ENCODE measurements around the gene AGPAT4. TPM values are rescaled to one million over a fixed set of nuclear protein-coding genes. Genes with fewer than 3 reads are reported as not detected.
"Not testable (repeated sequence)": the region's sequence is repeated elsewhere in the genome, so short reads cannot be mapped to it uniquely, and the experiment has no call there.

Gene AGPAT4
- total RNA-seq, 1 donor from 2014 or later = 6.6 TPM

DNA sequence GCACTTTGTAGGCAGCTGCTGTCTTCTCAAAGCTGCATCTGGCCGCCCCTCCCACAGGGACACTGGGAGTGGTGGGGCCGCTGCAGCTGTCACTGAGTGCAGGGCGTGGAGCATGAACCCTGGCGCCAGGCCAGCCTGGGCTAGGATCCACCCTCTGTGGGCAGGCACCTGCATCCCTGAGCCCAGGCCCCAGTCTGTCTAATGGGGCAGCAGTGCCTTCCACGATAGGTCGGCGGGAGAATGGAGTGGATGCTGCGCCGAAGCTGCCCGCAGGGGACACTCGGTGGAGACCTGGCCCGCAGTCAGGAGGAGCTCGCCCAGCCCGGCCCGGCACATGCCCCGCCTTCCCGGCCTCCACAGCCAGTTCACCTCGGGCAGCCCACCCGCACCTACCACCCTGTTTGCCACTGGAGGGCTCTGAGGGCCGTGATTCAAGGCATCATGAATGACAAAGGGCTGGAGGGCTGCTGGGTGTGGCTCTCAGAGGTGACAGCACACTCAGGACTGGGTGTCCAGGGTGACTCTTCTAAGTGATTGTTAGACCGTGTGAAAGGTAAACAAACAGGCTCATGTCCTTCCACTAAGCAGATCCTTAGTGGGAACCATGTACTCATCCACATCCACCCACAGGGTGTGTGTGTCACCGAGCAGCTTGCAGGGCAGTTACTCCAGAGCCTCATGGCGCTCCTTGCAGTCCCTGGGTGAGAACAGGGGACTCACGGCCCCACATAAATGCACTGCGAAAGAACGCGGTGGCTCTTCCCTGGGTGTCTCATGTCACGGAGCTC, 133.9 kb downstream of the AGPAT4 start:
- peak; percentile 83 for DNase-seq (ENCODE audit: low read depth)

DNA sequence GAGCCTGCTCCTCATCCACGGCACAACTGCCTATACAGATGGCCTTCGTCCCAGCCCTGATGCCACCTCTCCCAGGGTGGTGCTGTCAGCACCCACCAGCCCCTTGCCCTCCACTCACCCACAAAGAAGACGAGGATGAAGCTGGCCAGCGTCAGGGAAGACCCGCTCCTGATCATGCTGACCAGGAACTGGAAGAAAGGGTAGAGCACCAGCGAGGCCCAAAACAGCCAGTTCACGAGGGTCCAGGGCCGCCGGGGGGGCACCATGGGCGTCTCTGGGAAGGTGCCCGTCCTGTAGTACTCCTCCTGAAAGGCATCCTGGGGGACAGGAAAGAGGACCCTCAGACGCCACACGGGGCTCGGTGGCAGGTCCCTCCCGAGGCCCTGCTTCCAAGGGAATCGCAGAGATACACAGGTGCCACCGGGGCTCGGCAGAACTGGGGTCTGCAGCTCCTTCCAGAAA, 134.5 kb downstream of the AGPAT4 start:
- no peak for DNase-seq (ENCODE audit: low read depth)

DNA sequence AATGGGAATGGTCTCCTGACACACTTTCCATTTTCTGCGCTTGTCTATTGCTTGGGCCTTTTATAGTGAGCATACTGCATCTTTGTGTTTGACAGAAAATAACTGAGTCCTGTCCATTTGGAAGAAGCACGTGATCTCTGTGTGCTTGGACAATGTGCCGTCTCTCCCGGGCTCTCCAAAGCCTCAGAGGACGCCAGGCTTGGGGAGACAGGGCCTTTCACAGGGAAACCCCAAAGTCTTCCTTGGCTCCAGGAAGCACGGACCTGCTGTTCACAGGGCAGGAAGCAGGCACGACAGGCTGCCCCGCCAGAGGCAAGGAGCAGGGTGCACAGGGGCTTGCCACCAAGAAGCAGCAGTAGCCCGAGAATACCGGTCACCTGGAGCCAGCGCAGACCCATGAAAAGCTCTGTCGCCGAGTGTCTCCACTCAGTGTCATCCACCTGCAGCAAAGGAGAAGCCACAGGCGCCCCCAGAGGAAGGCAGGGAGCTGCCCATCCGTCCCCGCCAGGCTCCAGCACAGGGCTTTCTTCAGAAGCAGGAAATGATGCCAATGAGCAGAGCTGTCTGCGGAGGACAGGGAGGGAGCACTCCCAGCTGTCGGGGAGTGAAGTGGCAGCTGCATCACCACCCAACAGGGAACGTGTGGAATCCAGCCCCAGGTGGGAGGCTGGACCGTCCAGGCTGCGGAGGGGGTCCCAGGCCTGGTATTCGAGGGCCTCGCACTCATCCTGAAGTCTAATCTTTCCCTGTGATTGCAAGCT, 135.1 kb downstream of the AGPAT4 start:
- DNase-seq (ENCODE audit: low read depth) = no peak

DNA sequence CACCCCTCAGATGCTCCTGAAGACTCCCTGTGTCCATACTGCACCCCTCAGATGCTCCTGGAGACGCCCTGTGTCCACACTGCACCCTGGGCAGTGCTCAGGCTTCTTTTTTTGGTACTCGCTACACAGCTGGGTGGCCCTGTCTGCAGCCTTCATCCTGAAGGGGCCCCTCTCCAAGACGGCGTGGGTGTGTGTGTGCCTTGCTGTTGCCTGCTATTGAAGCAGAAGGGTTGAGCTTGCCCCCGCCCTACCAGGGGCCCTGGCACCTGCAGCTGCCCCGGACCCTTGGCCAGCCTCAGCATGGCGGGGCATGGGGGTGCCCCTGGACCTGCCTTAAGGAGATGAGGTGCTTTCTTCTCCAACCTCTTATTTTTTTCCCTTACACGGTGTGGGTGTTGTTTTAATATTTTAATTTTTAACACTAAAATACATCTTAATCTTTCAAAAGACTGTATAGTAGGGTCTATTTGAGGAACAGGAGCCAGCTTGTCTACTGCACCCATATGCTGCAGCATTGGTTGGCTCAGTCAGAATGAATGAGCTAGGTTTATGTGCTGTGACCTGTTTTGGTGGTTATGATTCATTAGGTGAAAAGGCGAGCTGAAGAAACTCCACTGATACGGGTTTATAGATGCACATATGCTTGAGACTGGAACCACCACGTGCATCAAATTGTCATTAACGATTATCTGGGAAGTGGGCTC, 135.9 kb downstream of the AGPAT4 start:
- DNase-seq (ENCODE audit: low read depth) = no peak

DNA sequence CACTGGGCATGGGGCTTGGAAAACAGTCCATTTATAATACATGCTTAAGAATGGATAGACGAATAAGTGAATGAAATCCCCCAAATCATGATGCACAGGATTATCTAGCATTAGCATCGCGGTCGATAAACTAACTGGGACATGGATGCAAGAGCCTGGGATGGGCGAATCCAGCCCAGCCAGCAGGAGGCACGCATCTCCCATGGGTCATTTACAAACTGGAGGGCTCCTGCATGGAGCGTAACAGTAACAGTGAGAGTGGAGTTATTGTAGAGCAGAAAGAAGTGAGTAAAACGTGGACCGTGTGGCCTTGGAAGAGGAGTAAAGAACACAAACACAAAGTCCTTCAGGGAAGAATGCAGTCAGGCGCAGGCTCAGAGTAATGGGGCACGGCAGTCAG, 136.5 kb downstream of the AGPAT4 start:
- DNase-seq (ENCODE audit: low read depth) = no peak

DNA sequence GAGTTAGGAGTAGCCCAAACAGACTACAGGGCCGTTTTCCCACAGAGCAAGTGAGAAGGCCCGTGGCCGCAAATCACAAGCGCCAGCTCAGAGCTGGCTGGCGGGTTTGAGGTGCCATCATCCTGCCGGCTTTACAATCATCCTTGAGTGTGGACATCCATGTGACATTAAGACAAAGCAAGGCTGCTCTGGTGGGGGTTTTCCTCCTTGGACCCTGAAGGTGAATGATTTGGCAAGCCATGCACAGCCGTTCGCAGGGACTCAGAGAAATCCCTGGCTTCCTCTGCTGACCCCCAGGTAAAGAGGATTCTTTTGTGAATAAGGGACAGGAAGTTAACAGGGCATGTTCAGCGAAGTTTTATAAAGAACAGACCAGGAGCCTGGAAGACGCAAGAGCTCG, 137.2 kb downstream of the AGPAT4 start:
- DNase-seq (ENCODE audit: low read depth) = no peak

DNA sequence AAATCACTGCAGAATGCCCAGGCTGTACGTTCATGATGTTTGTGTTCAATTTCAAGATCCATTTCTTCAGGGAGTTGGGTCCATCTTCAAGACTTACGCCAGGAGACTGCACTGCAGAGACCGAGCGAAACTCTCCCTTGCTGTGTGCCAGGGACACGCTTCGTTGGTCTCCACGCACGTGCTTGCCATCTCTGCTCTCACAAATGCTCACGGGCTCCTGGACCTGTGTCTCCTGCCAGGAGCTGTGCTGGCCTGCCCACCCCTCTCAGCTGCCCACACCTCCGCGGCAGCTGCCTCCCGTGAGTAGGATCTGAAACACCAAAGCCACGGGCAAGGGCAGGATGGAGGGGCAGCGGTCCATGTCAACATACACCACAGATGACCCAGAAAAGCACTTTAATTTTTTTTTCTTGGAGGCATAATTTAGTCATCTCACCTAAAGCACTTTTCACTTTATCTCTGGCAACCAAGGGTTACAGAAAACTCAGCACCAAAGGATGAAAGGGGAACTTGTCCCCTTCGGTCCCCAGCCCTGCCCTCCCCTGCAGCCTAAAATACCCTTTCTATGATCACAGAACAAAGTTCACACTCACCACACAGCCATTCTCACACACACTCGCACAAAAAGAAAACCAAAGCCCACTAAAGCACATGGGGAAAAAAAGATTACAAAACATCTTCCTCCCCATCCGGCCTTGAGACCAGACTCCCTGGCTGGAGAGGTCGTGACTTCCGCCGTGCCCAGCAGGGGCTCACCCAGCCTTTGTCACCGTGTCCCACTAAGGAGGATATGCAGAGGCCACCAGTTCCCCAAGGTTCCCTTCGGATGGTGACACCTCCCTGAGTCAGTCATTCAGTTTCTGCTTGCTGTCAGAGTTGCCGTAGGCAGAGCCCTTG, 137.9 kb downstream of the AGPAT4 start:
- DNase-seq (ENCODE audit: low read depth) = no peak

DNA sequence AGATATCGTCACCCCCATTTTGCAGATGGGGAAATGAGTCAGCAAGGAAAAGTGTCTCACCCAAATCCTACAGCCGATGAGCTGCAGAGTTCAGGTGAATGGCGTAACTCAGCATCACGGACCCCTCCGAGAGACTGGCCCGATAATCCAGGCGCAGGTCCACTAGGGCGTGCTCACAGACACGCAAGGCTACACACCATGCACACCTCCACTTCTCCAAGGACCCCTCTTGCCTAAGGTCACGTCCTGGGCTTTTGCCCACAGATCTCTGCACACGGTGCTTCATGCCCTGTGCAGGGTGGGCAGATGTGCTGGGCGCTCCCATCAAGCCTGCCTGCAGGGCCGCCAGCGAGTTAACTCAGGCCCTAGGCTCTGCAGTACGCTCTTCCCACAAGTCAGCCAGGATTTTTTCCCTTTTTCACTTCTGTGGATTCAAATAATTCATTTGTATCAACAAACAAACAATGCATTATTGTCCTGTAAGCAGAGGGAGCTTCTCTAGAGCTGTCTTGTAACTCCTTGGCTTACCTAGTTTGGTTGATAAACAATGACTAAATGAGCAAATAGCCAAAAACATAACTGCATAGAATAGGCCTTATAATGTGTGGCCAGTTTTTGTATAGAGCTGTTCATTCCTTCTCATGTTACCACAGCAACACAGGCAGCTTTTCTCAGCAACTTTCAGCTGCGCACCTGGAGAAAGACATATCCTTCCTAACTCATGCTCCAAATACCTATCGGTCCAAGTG, 139.1 kb downstream of the AGPAT4 start:
- DNase-seq (ENCODE audit: low read depth) = no peak

DNA sequence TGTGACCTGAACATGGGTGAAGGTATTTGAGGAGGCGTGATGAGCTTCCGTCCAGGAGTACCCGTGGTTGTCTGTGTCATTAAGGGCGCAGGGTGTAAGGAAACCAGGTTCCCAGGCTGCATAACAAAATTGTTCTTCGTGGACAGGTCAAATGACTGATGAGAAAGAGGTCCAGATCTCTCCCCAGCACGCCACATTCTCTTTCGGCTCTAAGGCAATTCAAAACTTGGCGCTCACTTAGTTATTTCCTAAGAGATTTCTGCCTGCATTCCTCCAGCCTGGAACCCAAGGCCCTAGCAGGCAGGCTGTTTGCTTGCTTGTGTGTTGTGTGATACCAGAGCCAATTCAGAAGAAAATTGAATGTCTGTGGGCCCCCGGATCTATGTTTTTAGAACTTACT, 139.9 kb downstream of the AGPAT4 start:
- DNase-seq (ENCODE audit: low read depth) = no peak

DNA sequence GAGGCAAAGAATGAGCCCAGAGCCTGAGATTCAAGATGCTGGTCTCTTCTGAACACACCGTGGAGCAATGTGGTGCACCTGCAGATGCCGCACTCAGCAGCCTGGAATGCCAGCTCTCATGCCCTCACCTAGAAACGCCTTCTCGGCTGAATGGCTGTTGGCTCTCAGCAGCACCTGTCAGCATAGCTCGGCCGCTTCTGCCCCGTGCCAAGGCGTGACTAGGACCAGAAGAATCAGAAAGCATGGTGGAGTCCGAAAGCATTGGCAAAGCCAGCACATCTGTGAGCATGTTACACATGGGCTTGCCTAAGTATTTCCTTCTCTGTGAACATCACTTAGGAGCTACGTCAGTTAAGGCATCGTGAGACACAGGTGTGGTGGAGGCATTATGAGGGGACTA, 141.5 kb downstream of the AGPAT4 start:
- DNase-seq (ENCODE audit: low read depth) = no peak

DNA sequence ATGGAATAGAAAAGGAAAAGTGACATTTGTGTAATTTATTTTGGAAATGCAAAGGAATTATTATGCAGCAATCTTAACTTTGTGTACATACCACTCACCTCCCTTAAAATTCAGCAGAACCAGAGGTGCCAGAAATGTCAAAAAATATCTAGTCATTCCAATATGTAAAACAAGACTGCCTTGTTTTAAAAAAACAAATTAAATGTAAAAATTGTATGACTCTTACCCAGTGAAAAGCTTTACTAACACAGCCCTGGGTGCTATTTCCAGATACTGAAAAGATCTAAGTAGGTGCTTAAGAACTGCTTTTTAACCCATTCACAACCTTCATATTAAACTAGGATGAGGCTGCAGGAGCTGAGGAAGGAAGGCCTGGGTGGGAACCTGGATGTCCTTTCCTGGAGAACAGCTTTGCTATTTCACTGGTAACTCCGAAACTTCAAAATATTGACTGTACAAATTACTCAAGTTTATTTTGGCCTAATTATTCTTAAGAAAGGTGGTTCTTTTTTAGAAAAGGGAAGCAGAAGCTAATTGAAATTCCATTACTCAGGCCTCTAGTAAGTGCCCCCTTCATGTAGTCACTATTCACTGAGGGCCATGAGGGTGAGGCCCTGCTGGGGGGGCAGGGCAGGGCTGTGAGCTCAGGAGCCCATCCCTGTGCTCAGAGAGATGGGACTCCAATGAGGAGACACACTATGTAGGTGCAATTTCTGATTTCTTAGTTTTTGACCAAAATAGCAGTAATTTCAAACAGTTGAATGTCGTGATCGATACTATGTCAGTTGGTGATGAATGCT, 142.7 kb downstream of the AGPAT4 start:
- no peak for DNase-seq (ENCODE audit: low read depth)

DNA sequence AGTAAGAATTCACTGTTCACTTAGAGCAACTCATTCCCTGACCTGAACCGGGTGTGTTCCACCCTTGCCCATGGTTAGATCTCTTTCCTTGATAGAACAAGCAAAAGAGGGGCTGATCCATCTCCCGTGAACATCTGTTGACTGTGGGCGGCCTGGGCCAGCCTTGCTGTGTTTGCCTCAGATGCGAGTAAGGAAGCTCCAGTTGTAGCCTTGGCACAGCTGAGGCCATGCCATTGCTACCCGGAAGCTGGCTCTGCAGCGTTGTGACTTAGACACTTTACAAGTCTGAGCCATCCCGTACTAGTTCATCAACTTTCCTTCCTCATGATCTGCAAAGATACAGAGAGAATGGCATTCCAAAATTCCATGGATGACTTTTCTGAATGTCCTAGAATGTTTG, 143.3 kb downstream of the AGPAT4 start:
- DNase-seq (ENCODE audit: low read depth) = no peak

DNA sequence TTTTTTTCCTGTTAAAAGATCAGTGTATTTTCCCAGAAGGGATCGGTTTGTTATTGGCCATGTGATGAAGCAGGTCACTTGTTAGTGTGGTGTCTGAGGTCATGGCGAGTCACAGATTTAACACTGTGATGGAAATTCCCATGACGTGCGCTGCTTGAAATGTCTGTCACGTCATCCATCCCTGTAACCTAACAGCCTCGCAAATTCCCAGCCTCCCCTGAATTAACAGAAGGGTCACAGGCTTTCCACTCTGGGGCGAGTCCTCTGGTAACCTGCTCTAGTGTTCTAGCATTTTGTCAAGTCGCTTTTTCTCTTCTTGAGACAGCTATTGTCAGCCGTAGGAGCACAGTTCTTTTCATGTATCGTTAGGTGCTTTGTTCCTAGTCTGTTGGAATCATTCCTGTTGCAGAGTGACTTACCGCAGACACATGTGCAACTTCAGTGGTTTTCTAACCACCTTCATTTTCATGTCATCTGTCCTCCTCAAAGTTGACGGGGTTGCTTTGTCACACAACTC, 145.1 kb downstream of the AGPAT4 start:
- DNase-seq (ENCODE audit: low read depth) = peak; percentile 27

DNA sequence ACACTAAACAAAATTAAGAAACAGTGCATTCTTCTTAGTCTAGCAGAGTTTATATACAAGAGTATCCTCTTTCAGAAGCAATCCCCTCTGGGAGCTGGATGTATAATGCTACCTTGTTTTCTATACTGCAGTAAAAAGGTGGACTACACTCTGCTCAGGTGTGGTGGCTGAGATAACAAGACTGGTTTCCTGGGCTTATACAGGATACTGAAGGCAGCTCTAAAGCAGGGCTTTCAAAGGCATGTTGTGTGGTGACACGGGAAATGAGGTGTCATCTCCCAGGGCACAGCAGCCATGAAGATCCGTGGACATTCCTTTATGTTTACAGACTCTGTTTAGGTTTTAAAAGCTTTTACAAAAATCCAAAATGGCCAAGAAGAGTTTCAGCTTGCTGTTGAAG, 145.6 kb downstream of the AGPAT4 start:
- DNase-seq (ENCODE audit: low read depth) = no peak

DNA sequence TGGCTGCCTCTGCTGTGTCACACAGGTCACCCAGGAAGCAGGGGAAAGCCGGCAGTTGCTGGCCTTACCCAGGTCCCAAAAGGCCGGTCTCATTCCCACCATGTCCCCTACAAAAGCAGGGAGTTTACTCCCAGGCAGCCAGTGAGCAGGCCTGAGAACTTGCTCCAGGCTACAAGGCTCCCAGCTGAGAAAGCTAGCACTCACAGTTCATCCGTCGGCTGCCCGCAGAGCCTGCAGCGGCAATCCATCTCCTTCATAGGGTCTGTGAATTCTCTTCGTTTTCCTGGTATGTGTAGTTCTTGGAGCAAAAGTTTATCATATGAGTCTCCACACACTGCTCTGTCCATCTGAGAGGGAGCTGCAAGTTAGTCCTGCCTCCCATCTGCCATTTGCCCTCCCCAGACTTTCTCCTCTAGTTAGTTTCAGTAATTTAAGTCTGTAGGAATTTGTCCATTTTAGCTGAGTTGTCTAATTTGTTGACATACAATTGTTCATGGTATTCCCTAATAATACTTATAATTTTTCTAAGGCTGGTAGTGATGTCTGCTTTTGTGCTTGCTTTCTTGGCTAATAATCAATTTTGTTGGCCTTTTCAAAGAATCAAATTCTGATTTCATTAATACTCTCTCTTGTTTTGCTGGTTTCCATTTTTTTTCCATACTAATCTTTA, 146.7 kb downstream of the AGPAT4 start:
- no peak for DNase-seq (ENCODE audit: low read depth)

DNA sequence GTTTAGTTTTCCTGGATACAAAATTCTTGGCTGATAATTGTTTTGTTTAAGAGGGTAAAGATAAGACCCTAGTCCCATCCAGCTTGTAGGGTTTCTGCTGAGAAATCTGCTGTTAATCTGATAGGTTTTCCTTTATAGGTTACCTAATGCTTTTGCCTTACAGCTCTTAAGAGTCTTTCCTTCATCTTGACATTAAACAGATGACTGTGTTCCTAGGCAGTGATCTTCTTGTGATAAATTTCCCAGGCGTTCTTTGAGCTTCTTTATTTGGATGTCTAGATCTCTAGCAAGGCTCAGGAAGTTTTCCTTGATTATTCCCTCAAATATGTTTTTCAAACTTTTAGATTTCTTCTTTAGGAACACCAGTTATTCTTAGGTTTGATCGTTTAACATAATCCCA, 148.3 kb downstream of the AGPAT4 start:
- DNase-seq (ENCODE audit: low read depth) = no peak

DNA sequence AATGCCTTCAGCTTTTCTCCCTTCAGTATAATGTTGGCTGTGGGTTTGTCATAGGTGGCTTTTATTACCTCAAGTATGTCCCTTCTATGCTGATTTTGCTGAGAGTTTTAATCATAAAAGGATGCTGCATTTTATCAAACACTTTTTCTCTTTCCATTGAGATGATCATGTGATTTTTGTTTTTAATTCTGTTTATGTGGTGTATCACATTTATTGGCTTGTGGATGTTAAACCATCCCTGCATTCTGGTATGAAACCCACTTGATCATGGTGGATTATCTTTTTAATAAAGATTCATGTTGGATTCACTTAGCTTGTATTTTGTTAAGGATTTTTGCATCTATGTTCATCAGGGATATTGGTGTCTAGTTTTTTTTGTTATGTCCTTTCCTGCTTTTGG, 150.5 kb downstream of the AGPAT4 start:
- not testable (repeated sequence) for DNase-seq (ENCODE audit: low read depth)

DNA sequence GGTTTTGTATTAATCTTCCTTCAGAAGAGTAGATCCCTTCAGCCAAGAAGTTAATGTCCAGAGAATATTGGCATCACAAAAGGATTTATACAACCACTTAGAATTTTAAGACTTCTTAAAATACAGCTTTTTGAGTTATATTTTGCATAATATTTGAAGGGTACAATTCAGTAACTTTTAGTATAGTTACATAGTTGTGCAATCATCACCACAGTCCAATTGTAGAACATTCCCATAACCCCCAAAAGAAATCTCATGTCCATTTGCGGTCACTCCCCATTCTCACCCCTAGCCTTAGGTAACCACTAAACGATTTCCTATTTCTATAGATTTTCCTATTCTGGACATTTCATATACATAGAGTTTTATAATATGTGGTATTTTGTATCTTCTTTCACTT, 155.9 kb downstream of the AGPAT4 start:
- no peak for DNase-seq (ENCODE audit: low read depth)

DNA sequence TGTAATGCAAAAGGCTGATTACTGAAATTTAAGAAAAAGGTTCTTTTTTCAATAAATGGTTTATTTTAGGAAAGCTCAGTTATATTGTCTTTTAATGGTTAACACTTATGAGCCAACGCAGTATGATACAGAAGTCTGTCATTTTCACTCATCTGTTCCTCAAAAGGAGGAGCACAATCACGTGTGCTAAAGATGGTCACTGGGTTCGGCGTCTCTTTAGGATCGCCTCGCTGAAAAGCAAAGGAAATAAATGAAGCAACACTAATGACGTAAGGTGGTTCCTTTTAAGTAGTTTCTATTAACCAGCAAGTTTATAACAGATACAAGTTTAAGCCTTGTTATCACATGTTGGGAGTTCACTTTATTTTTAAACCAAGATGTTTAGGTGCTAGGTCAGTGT, 156.6 kb downstream of the AGPAT4 start:
- DNase-seq (ENCODE audit: low read depth) = no peak

All from myocyte (in vitro differentiated cells).